KMS-11 (cell line): ENCODE measurements around the gene GGA3.
A peak's percentile ranks its signal among the peaks of the same experiment; 100 is the strongest.

ENCODE experiments used
- H2AFZ ChIP-seq: fragments of 200-600 bp; sonication (generic); 2 replicates; pipeline ENCODE4 v1.6.1; 2016; ENCODE audit warnings: antibody characterized with exemption, mixed run types, low read depth
- H3K27ac ChIP-seq: fragments of 200-600 bp; sonication (generic); 2 replicates; pipeline ENCODE4 v1.6.1; 2016; ENCODE audit warnings: mild to moderate bottlenecking, mixed run types
- H3K27me3 ChIP-seq: fragments of 200-600 bp; sonication (generic); 2 replicates; pipeline ENCODE4 v1.6.1; 2017; ENCODE audit warnings: mild to moderate bottlenecking, low read depth, mixed run types, moderate library complexity; ENCODE audit not compliant: insufficient read depth
- H3K36me3 ChIP-seq: fragments of 200-600 bp; sonication (generic); 2 replicates; pipeline ENCODE4 v1.6.1; 2017; ENCODE audit warnings: mild to moderate bottlenecking, mixed run types; ENCODE audit not compliant: insufficient read depth
- H3K4me1 ChIP-seq: fragments of 200-600 bp; sonication (generic); 2 replicates; pipeline ENCODE4 v1.6.1; 2016; ENCODE audit warnings: mild to moderate bottlenecking, low read depth, mixed run types; ENCODE audit not compliant: poor library complexity, severe bottlenecking
- H3K4me2 ChIP-seq: fragments of 200-600 bp; sonication (generic); 2 replicates; pipeline ENCODE4 v1.7.0; 2016; ENCODE audit warnings: mild to moderate bottlenecking, mixed run types
- H3K4me3 ChIP-seq: fragments of 200-600 bp; sonication (generic); IDR thresholded peaks from 2 replicates; pipeline ENCODE4 v1.6.1; 2017; ENCODE audit warnings: low read depth, low read length, mixed read lengths; ENCODE audit not compliant: insufficient read depth
- H3K79me2 ChIP-seq: fragments of 200-600 bp; sonication (generic); 2 replicates; pipeline ENCODE4 v1.6.1; 2016; ENCODE audit warnings: low read depth, mixed run types; ENCODE audit not compliant: insufficient read depth
- H3K9ac ChIP-seq: fragments of 200-600 bp; sonication (generic); 2 replicates; pipeline ENCODE4 v1.6.1; 2016; ENCODE audit warnings: mild to moderate bottlenecking, mixed run types
- H4K20me1 ChIP-seq: fragments of 200-600 bp; sonication (generic); 2 replicates; pipeline ENCODE4 v1.6.1; 2016; ENCODE audit warnings: mild to moderate bottlenecking, mixed run types; ENCODE audit not compliant: insufficient read depth
- TF ChIP-seq, protein P1 (sequence below): fragments of 200-600 bp; sonication (generic); conservative IDR thresholded peaks from 2 replicates; pipeline ENCODE4 v1.6.1; 2017; ENCODE audit warnings: low read depth, mild to moderate bottlenecking, antibody characterized with exemption, low read length, moderate library complexity, mixed read lengths

GGA3 gene

DNA sequence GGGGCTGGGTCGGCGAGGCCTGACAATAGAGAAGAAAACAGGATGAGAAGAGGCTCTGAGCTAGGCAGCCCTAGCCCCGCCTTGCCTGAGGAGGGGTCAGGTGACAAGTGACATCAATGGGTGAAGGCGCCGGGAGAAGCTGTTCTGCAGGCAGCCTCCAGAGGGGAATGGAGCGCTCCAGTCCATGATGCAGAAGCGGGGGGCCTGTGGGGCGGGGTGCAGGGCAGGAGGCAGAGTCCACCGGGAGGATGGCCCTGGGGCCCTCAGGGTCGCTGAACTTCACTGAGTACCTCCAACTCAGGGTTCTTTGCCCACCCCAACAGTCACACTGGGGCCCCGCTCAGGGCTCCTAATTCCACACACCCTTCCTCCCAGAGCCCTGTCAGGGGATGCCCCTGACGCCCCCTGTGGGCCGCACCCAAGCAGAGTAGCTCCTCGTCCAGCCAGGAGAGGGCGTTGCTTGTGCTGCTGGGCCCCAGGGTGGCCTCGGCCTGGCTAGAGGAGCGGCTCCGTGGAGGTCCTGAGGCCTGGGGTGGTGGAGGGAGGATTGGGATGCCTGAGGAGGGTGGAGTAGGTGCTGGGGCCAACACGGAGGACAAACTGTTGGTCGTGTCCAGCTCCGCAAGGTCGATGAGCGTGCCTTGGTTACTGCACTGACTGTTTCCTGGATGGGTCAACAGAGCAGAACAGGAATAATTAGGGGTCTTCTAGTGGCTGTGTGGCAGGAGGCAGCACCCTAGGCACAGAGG, 20.8 kb downstream of the GGA3 start:
- no peak overlapping the region for H3K4me2 ChIP-seq
- peaks cover 6% of the 10 kb centered on the region; the same call in 1 of the 2 replicates for H4K20me1 ChIP-seq
- no peak overlapping the region for H3K27ac ChIP-seq

DNA sequence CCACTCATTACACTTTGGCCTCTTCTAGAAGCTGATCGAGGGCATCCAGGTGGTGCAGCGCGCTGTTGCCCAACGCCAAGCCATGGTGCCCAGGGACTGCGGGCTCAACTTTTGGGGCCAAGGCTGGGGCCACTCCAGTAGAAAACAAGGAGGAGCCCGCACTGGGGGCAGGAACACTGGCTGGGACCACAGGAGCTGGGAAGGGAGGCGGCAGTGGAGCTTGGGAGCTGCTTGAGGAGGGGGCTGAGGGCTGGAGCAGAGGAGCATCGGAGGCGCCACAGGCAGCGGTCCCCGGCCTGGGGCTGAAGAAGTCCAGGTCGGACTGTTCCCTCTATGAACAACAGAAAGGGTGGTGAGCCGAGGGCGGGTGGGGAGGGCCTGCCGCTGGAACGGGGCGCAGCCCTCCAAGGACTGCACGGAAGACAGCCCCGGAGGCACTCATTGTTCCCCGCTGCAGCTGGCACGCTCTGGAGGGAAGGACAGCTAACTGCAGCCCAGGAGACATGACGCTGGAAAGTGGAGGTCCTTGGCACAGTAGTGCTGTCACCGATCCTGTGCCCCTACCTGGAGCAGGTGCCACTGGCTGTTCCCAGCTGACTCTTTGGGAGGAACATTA, 21.5 kb downstream of the GGA3 start:
- H2AFZ ChIP-seq: no peak overlapping the region
- TF ChIP-seq, protein P1, sequence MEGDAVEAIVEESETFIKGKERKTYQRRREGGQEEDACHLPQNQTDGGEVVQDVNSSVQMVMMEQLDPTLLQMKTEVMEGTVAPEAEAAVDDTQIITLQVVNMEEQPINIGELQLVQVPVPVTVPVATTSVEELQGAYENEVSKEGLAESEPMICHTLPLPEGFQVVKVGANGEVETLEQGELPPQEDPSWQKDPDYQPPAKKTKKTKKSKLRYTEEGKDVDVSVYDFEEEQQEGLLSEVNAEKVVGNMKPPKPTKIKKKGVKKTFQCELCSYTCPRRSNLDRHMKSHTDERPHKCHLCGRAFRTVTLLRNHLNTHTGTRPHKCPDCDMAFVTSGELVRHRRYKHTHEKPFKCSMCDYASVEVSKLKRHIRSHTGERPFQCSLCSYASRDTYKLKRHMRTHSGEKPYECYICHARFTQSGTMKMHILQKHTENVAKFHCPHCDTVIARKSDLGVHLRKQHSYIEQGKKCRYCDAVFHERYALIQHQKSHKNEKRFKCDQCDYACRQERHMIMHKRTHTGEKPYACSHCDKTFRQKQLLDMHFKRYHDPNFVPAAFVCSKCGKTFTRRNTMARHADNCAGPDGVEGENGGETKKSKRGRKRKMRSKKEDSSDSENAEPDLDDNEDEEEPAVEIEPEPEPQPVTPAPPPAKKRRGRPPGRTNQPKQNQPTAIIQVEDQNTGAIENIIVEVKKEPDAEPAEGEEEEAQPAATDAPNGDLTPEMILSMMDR: no peak
- peaks cover 8% of the 10 kb centered on the region for H3K4me1 ChIP-seq
- no peaks in the 10 kb centered on the region for H3K79me2 ChIP-seq
- no peaks in the 10 kb centered on the region for H3K27me3 ChIP-seq
- peaks cover 2% of the 10 kb centered on the region; the same call in 1 of the 2 replicates for H3K36me3 ChIP-seq
- no peak overlapping the region for H3K9ac ChIP-seq
- peaks cover 6% of the 10 kb centered on the region; the same call in 1 of the 2 replicates for H4K20me1 ChIP-seq
- no peak overlapping the region for H3K27ac ChIP-seq
- no peak overlapping the region for H3K4me3 ChIP-seq
- no peak overlapping the region for H3K4me2 ChIP-seq

More for the DNA sequence above, 20.8 kb downstream of the GGA3 start:
- Histone ChIP-seq H3K27me3 (no peaks in the 10 kb centered on the region), H3K4me3 (no peak overlapping the region), H3K4me1 (peaks cover 8% of the 10 kb centered on the region), H3K9ac (no peak overlapping the region), H2AFZ (no peak overlapping the region), H3K79me2 (no peaks in the 10 kb centered on the region), H3K36me3 (no peaks in the 10 kb centered on the region; the same call in 1 of the 2 replicates)
- TF ChIP-seq, protein P1: peak; percentile 59

DNA sequence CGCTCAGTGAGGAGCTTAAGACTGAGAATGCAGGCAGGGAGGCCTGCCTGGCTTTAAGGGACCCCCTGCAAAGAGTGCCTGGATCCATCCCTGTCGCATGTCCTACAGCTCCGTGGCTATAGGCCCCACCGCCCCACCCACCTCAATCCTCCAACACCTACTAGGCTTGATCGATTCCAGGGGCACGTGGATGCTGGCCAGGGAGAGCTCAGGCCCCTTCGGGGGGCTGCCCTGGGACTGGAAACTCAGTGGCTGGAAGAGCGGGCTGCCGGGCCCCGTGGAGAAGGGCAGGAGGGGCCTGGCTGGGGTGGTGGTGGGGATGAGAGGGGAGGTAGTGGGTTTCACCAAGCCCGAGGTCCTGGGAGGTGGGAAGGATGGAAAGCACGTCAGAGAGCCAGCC, 22.2 kb downstream of the GGA3 start:
- Histone ChIP-seq H3K27ac (no peak overlapping the region), H3K9ac (no peak overlapping the region), H3K27me3 (no peaks in the 10 kb centered on the region), H3K36me3 (peaks cover 8% of the 10 kb centered on the region; the same call in 1 of the 2 replicates), H3K4me2 (no peak overlapping the region), H4K20me1 (peaks cover 6% of the 10 kb centered on the region; the same call in 1 of the 2 replicates), H3K4me1 (peaks cover 8% of the 10 kb centered on the region), H3K4me3 (no peak overlapping the region), H3K79me2 (no peaks in the 10 kb centered on the region), H2AFZ (no peak overlapping the region)
- TF ChIP-seq, protein P1: no peak

DNA sequence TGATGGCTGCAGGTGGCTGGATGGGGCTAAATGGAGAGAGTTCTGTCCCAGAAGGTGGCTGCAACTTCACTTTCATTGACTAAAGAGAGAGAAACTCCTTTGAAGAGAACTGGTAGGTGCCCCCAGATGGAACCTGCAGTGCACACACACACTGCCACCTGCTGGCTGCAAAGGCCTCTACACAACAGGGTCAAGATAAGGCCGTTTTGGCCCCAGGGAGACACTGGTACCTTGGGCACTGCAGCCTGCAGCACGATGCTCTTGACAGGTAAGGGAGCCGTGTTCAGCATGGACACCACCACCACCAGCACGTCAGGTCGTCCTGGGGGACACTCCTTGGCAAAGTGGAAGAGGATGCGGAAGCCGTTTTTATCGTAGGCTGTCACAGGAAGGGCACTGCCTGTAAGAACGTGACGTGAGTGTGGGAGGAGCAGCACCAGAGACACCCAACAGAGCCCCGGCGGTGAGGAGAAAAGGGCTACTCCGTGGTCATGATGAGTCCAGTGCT, 22.7 kb downstream of the GGA3 start:
- Histone ChIP-seq H3K79me2 (no peaks in the 10 kb centered on the region), H3K4me2 (no peak overlapping the region), H2AFZ (no peak overlapping the region), H3K4me1 (peaks cover 8% of the 10 kb centered on the region), H3K4me3 (no peak overlapping the region), H3K9ac (no peak overlapping the region), H3K36me3 (peaks cover 11% of the 10 kb centered on the region; the same call in 1 of the 2 replicates), H4K20me1 (peaks cover 6% of the 10 kb centered on the region; the same call in 1 of the 2 replicates), H3K27ac (no peak overlapping the region), H3K27me3 (no peaks in the 10 kb centered on the region)
- TF ChIP-seq, protein P1: peak; percentile 91
